GM08714 (cell line): ENCODE results near the gene ABCC1.

Experiments used
- H3K4me3 ChIP-seq: fragments of 200-500 bp; sonication (Bioruptor generic); 2 replicates; pipeline ENCODE4 v1.5.1; 2014; ENCODE audit warnings: mild to moderate bottlenecking, low read length, inconsistent platforms
- ZNF274 ChIP-seq: IDR thresholded peaks from 2 replicates; pipeline ENCODE4 v1.6.1; 2012; ENCODE audit warnings: mild to moderate bottlenecking, low read depth, low read length

The ABCC1 gene

GRCh38 chr16:16127469-16128116, 178.2 kb downstream of the ABCC1 start:
- TF ChIP-seq ZNF274: no peak
- H3K4me3 ChIP-seq: no peak overlapping the region

GRCh38 chr16:16131204-16131603, 181.8 kb downstream of the ABCC1 start:
- no peak overlapping the region for H3K4me3 ChIP-seq
- no peak for TF ChIP-seq ZNF274

GRCh38 chr16:16131659-16132058, 182.2 kb downstream of the ABCC1 start:
- no peak overlapping the region for H3K4me3 ChIP-seq
- no peak for TF ChIP-seq ZNF274

GRCh38 chr16:16133943-16134604, 184.7 kb downstream of the ABCC1 start:
- no peak for TF ChIP-seq ZNF274
- H3K4me3 ChIP-seq: no peak overlapping the region

GRCh38 chr16:16136588-16136987, 187.2 kb downstream of the ABCC1 start:
- TF ChIP-seq ZNF274: no peak
- no peak overlapping the region for H3K4me3 ChIP-seq

- H3K4me3 ChIP-seq: no peak overlapping the region
- no peak for TF ChIP-seq ZNF274
Measured at GRCh38 chr16:16137110-16137509, 187.7 kb downstream of the ABCC1 start.

GRCh38 chr16:16138034-16138635, 188.7 kb downstream of the ABCC1 start:
- no peak overlapping the region for H3K4me3 ChIP-seq
- TF ChIP-seq ZNF274: no peak

- no peak for TF ChIP-seq ZNF274
- H3K4me3 ChIP-seq: no peak overlapping the region
Measured at GRCh38 chr16:16139061-16139460, 189.6 kb downstream of the ABCC1 start.

GRCh38 chr16:16139806-16140205, 190.4 kb downstream of the ABCC1 start:
- TF ChIP-seq ZNF274: no peak
- no peak overlapping the region for H3K4me3 ChIP-seq

GRCh38 chr16:16140537-16140936, 191.1 kb downstream of the ABCC1 start:
- TF ChIP-seq ZNF274: no peak
- no peak overlapping the region for H3K4me3 ChIP-seq

GRCh38 chr16:16141141-16141540, 191.7 kb downstream of the ABCC1 start:
- no peak overlapping the region for H3K4me3 ChIP-seq
- no peak for TF ChIP-seq ZNF274

GRCh38 chr16:16141784-16142396, 192.5 kb downstream of the ABCC1 start:
- no peak for TF ChIP-seq ZNF274
- no peak overlapping the region for H3K4me3 ChIP-seq

- no peak for TF ChIP-seq ZNF274
- no peak overlapping the region for H3K4me3 ChIP-seq
Measured at GRCh38 chr16:16143038-16143763, 193.8 kb downstream of the ABCC1 start.

GRCh38 chr16:16143931-16144330, 194.5 kb downstream of the ABCC1 start:
- TF ChIP-seq ZNF274: no peak
- H3K4me3 ChIP-seq: no peak overlapping the region
